HepG2 (cell line): ENCODE data around the gene ZCCHC17. TPM values are rescaled to one million over a fixed set of nuclear protein-coding genes. Genes with fewer than 3 reads are reported as not detected.

Experiments
- ATF2 ChIP-seq: sonication (generic); formaldehyde crosslinking; IDR thresholded peaks from 2 replicates; pipeline ENCODE4 v1.4.0; 2020; ENCODE audit warnings: missing genetic modification reagents
- CAMTA2 ChIP-seq: sonication (generic); formaldehyde crosslinking; IDR thresholded peaks from 2 replicates; pipeline ENCODE4 v1.4.0; 2020; ENCODE audit warnings: mild to moderate bottlenecking, missing genetic modification reagents, borderline replicate concordance
- ERF ChIP-seq: IDR thresholded peaks from 2 replicates; pipeline ENCODE4 v1.6.1; 2018; ENCODE audit warnings: missing biosample characterization, missing genetic modification reagents
- GLI4 ChIP-seq: sonication (generic); formaldehyde crosslinking; IDR thresholded peaks from 2 replicates; pipeline ENCODE4 v1.5.1; 2020; ENCODE audit warnings: missing genetic modification reagents, mild to moderate bottlenecking, moderate library complexity, borderline replicate concordance
- HMGA1 ChIP-seq: sonication (generic); formaldehyde crosslinking; conservative IDR thresholded peaks from 2 replicates; pipeline ENCODE4 v1.4.0; 2020; ENCODE audit warnings: missing genetic modification reagents
- MAX ChIP-seq: IDR thresholded peaks from 2 replicates; pipeline ENCODE4 v1.6.1; 2012; ENCODE audit warnings: inconsistent platforms
- MLX ChIP-seq: IDR thresholded peaks from 2 replicates; pipeline ENCODE4 v1.6.1; 2016
- NFIC ChIP-seq: IDR thresholded peaks from 2 replicates; pipeline ENCODE4 v1.6.1; 2012; ENCODE audit warnings: mild to moderate bottlenecking, low read length, inconsistent platforms
- NR2C2 ChIP-seq: sonication (generic); formaldehyde crosslinking; IDR thresholded peaks from 2 replicates; pipeline ENCODE4 v1.4.0; 2020; ENCODE audit warnings: missing genetic modification reagents, mild to moderate bottlenecking, moderate library complexity, borderline replicate concordance
- PHF20 ChIP-seq: sonication (generic); formaldehyde crosslinking; IDR thresholded peaks from 2 replicates; pipeline ENCODE4 v1.5.0; 2020; ENCODE audit warnings: mild to moderate bottlenecking, missing genetic modification reagents
- RAD21 ChIP-seq: fragments of 450-650 bp; formaldehyde crosslinking; IDR thresholded peaks from 2 replicates; pipeline ENCODE4 v1.5.0; 2020; ENCODE audit warnings: mild to moderate bottlenecking
- SAP130 ChIP-seq: IDR thresholded peaks from 2 replicates; pipeline ENCODE4 v1.6.1; 2016; ENCODE audit warnings: low read depth
- SNAI1 ChIP-seq: sonication (generic); formaldehyde crosslinking; IDR thresholded peaks from 2 replicates; pipeline ENCODE4 v1.5.0; 2020; ENCODE audit warnings: mild to moderate bottlenecking, missing genetic modification reagents, borderline replicate concordance
- TRIM22 ChIP-seq: fragments of 450-650 bp; IDR thresholded peaks from 2 replicates; pipeline ENCODE4 v1.6.1; 2017
- WIZ ChIP-seq: sonication (generic); formaldehyde crosslinking; IDR thresholded peaks from 2 replicates; pipeline ENCODE4 v1.5.1; 2020; ENCODE audit warnings: mild to moderate bottlenecking, missing genetic modification reagents
- ZBTB10 ChIP-seq: sonication (generic); formaldehyde crosslinking; IDR thresholded peaks from 2 replicates; pipeline ENCODE4 v1.4.0; 2020; ENCODE audit warnings: missing genetic modification reagents, borderline replicate concordance
- ZBTB38 ChIP-seq: sonication (generic); formaldehyde crosslinking; IDR thresholded peaks from 2 replicates; pipeline ENCODE4 v1.5.1; 2020; ENCODE audit warnings: mild to moderate bottlenecking, missing genetic modification reagents
- ZFP36L1 ChIP-seq: sonication (generic); formaldehyde crosslinking; IDR thresholded peaks from 2 replicates; pipeline ENCODE4 v1.8.0; 2022; ENCODE audit warnings: mild to moderate bottlenecking, missing genetic modification reagents, moderate library complexity
- ZNF275 ChIP-seq: sonication (generic); formaldehyde crosslinking; IDR thresholded peaks from 2 replicates; pipeline ENCODE4 v1.8.0; 2022; ENCODE audit warnings: missing genetic modification reagents, mild to moderate bottlenecking, inconsistent platforms, borderline replicate concordance
- ZNF569 ChIP-seq: sonication (generic); formaldehyde crosslinking; IDR thresholded peaks from 2 replicates; pipeline ENCODE4 v1.5.0; 2020; ENCODE audit warnings: mild to moderate bottlenecking, missing genetic modification reagents, moderate library complexity, borderline replicate concordance
- polyA plus RNA-seq, 8 experiments: library from polyadenylated mRNA; depleted of rRNA in 3 of 8; stranded (reverse) in 7 of 8; unstranded in 1 of 8; fragments of >200 nt; fragmentation: Illumina TruSeq in 4 of 8; extraction: Trizol in 4 of 8; gene quantifications; 2 replicates each; pipeline versions ENCODE4 v1.2.1 to v1.2.3, GENCODE V29; 2011 to 2016; ENCODE audit warnings: low read depth in 4 of 8, missing spikeins in 1 of 8, mixed read lengths in 1 of 8; ENCODE audit not compliant: insufficient read depth in 1 of 8
- total RNA-seq, 5 experiments: library from RNA; depleted of rRNA; stranded (reverse); fragments of >200 nt; fragmentation: Illumina TruSeq; extraction: Trizol; gene quantifications; 2 replicates each; pipeline ENCODE4 v1.2.3, GENCODE V29; 2016; ENCODE audit warnings: low read depth in 1 of 5

The ZCCHC17 gene
- total and polyA plus RNA-seq, 2 of the 13 experiments (the other 11 are each of a cell fraction or from before 2014, with no cell fraction given) = 20.5 to 53.0 TPM

- TF ChIP-seq MLX = no peak
- no peak for TF ChIP-seq TRIM22
- no peak for TF ChIP-seq ZBTB10 (CRISPR knock-in tag)
- no peak; the same call in 1 of the 2 replicates for TF ChIP-seq ZBTB38 (CRISPR knock-in tag)
- TF ChIP-seq RAD21 (CRISPR knock-in tag) = peak; percentile 95
- no peak for TF ChIP-seq ZNF569 (CRISPR knock-in tag)
- no peak for TF ChIP-seq NR2C2 (CRISPR knock-in tag)
- no peak for TF ChIP-seq WIZ (CRISPR knock-in tag)
- no peak for TF ChIP-seq SNAI1 (CRISPR knock-in tag)
- TF ChIP-seq MAX = no peak
- no peak for TF ChIP-seq CAMTA2 (CRISPR knock-in tag)
- TF ChIP-seq ERF = peak; percentile 69
- no peak for TF ChIP-seq GLI4 (CRISPR knock-in tag)
- TF ChIP-seq ZNF275 (CRISPR knock-in tag) = no peak
- peak; percentile 65 for TF ChIP-seq SAP130 (CRISPR knock-in tag)
- no peak for TF ChIP-seq HMGA1
- no peak for TF ChIP-seq NFIC
- TF ChIP-seq ZFP36L1 (CRISPR knock-in tag) = no peak
- TF ChIP-seq ATF2 (CRISPR knock-in tag) = no peak
- TF ChIP-seq PHF20 (CRISPR knock-in tag) = no peak
Observed at GRCh38 chr1:31394584-31395193, 97.9 kb downstream of the ZCCHC17 start (continued).
